Body of pancreas (tissue), 4 donors: ENCODE results near the gene TUBA1B.

Source experiments
- POLR2A ChIP-seq, 3 donors: fragments of 450-650 bp; IDR thresholded peaks; one replicate each; pipeline ENCODE4 v1.6.1; 2016; ENCODE audit warnings: antibody characterized with exemption in 3 of 3, mild to moderate bottlenecking in 2 of 3
- TF ChIP-seq, protein P1 (sequence below), 7 experiments: fragments of 450-650 bp in 4 of 7; fragments of 200-600 bp in 3 of 7; sonication (generic) in 3 of 7; IDR thresholded peaks; one replicate each; pipeline ENCODE4 v1.5.1; 2016 to 2019; ENCODE audit warnings: antibody characterized with exemption in 7 of 7

DNA sequence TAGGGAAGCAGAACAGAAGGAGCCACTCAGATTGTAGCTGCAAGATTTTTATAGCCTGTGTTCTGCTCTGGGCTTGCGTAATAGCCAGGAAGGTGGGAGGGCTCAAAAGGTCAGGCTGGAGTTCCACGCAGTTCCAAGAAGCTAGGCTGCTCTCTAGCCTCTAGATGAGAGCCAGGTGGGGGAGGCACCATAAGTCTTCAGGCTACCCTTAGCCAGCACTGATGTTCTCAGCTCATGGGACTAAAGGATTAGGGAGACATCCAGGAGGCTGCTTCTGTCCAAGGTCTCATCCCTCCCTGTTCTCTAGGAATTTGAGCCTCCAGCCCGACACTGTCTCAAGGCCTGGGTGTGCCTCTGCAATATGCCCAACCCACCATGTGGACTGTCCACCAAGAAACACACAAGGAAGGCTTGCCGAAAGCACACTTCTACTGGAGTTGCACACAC, 22.2 kb downstream of the TUBA1B start:
- no peak for TF ChIP-seq POLR2A (IDR thresholded peaks at IDR 0.05)
- TF ChIP-seq, protein P1, sequence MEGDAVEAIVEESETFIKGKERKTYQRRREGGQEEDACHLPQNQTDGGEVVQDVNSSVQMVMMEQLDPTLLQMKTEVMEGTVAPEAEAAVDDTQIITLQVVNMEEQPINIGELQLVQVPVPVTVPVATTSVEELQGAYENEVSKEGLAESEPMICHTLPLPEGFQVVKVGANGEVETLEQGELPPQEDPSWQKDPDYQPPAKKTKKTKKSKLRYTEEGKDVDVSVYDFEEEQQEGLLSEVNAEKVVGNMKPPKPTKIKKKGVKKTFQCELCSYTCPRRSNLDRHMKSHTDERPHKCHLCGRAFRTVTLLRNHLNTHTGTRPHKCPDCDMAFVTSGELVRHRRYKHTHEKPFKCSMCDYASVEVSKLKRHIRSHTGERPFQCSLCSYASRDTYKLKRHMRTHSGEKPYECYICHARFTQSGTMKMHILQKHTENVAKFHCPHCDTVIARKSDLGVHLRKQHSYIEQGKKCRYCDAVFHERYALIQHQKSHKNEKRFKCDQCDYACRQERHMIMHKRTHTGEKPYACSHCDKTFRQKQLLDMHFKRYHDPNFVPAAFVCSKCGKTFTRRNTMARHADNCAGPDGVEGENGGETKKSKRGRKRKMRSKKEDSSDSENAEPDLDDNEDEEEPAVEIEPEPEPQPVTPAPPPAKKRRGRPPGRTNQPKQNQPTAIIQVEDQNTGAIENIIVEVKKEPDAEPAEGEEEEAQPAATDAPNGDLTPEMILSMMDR (IDR thresholded peaks at IDR 0.05) = no peak
